Subcutaneous abdominal adipose tissue (tissue), 5 donors: ENCODE measurements around the gene UNC5B.

Source experiments
- H3K27ac ChIP-seq: one replicate; pipeline ENCODE4 v1.7.0; 2013; ENCODE audit warnings: low read depth, mild to moderate bottlenecking, inconsistent platforms, low read length, moderate library complexity
- H3K27me3 ChIP-seq, 5 donors: one replicate each; pipeline ENCODE4 v1.7.0; 2013; ENCODE audit warnings: low read length in 5 of 5, inconsistent platforms in 1 of 5; ENCODE audit not compliant: control insufficient read depth in 5 of 5, insufficient read depth in 4 of 5
- H3K36me3 ChIP-seq, 5 donors: one replicate each; pipeline ENCODE4 v1.7.0; 2013; ENCODE audit warnings: low read length in 5 of 5; ENCODE audit not compliant: control insufficient read depth in 5 of 5, insufficient read depth in 5 of 5
- H3K4me1 ChIP-seq, 5 donors: one replicate each; pipeline ENCODE4 v1.7.0; 2013; ENCODE audit warnings: low read length in 5 of 5, mild to moderate bottlenecking in 3 of 5, moderate library complexity in 1 of 5; ENCODE audit not compliant: control insufficient read depth in 5 of 5, insufficient read depth in 5 of 5
- H3K4me3 ChIP-seq, 5 donors: one replicate each; pipeline ENCODE4 v1.7.0; 2013; ENCODE audit warnings: low read length in 5 of 5, low read depth in 1 of 5
- H3K9ac ChIP-seq, 5 donors: one replicate each; pipeline ENCODE4 v1.7.0; 2013; ENCODE audit warnings: low read length in 5 of 5, mild to moderate bottlenecking in 4 of 5, moderate library complexity in 3 of 5
- H3K9me3 ChIP-seq, 5 donors: one replicate each; pipeline ENCODE4 v1.7.0; 2013; ENCODE audit warnings: low read length in 5 of 5; ENCODE audit not compliant: control insufficient read depth in 5 of 5
- donor health status: healthy.
- donor health status: healthy.
- donor health status: healthy.
- donor health status: healthy.
- donor health status: healthy.

The UNC5B gene

DNA sequence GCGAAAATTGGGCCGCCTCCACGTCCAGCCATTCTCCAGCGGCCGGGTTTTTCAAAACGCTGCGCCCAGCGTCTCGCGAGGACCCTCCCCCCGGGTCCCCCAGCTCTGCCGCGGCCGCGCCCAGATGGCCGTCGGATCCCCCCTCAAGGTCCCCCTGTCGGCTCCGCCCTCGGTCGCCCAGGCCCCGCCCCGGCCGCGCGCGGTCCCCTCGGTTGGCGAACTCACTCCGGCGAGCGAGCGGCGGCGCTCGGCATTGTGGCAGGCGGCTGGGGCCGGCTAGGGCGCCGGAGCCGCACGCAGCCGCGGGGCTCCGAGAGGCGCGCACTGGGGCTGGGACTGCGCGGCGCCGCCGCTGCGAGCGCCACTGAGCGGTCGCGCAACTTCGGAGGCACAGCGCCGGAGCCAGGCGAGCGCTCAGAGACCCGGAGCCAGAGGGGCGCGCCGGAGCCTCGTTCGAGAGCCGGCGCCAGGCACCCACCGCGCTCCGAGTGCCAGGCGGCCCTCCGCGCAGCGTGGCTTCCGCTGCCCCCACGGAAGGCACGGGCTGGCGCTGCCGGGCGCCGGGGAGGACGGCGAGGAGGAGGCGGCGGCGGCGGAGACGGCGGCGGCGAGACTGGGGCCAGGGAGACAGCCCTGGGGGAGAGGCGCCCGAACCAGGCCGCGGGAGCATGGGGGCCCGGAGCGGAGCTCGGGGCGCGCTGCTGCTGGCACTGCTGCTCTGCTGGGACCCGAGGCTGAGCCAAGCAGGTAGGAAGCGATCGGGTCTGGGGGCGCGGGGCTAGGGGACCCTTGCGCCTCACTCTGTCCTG lies at the start of gene UNC5B:
UNC5B (plus strand) TSS at position 253 of the 809 bp plus-strand sequence; CDS start at position 669, 416 bp downstream.
- no peak within 1 kb of the TSS for H3K27ac ChIP-seq
- no peaks in the 10 kb centered on the region for H3K9me3 ChIP-seq
- H3K4me3 ChIP-seq, result peak within 1 kb of the TSS; percentile 67 to 77 (median 71)
- peaks cover 8 to 39% (median 22%) of the 10 kb centered on the region in 5 donors for H3K27me3 ChIP-seq
- peak within 1 kb of the TSS in 3 of 5 donors; percentile 52 to 79 (median 66) for H3K9ac ChIP-seq
- H3K36me3 ChIP-seq, result no peaks in the 10 kb centered on the region
- H3K4me1 ChIP-seq, result peaks cover 0 to 45% (median 38%) of the 10 kb centered on the region in 5 donors

DNA sequence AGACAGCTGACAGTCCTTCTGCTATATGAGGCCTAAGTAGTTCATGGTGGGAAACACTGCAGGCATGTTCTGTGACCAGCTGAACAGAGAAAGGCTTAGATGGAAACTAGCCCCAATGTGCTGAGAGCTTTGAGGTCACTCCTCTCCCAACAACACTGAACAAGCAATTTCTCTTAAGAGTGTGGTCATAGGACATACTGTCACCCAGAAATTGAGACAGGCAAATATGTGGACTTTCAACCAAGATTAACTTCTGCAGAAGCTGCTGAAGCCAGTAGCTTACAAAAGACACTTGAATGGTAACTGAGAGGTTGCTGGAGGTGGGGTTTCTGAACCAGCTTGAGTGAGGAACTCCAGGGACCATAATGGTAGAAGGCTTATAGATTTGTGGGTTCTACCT lies 38.9 kb upstream of the UNC5B start:
- peaks cover 0 to 3% (median 0%) of the 10 kb centered on the region in 5 donors for H3K27me3 ChIP-seq
- H3K4me1 ChIP-seq, result no peaks in the 10 kb centered on the region
- no peaks in the 10 kb centered on the region for H3K36me3 ChIP-seq
- no peak overlapping the region for H3K4me3 ChIP-seq
- no peaks in the 10 kb centered on the region for H3K9me3 ChIP-seq
- no peak overlapping the region for H3K27ac ChIP-seq
- no peak overlapping the region for H3K9ac ChIP-seq

DNA sequence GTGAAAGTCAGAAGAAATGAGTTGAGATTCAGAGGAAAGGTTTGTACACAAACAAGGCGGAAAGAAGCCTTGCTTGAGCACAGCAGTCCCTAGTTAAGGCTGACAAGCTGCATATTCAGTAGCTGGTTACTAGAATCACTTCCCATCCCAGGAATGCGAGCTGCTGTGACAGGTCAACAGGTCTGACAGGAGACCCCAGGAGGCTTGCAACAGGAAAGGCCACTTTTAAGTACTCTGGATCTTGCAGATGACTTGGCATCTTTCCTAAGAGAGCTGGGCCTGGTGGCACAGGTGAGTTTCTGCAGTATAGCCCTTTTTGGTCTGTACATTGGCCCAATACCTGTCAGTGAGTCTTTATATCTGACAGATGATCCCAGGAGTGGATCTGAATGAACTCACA lies 35.7 kb upstream of the UNC5B start:
- no peaks in the 10 kb centered on the region for H3K9me3 ChIP-seq
- no peak overlapping the region for H3K27ac ChIP-seq
- no peak overlapping the region for H3K9ac ChIP-seq
- no peak overlapping the region for H3K4me3 ChIP-seq
- H3K27me3 ChIP-seq, result peaks cover 0 to 7% (median 0%) of the 10 kb centered on the region in 5 donors
- H3K4me1 ChIP-seq, result no peaks in the 10 kb centered on the region
- no peaks in the 10 kb centered on the region for H3K36me3 ChIP-seq

DNA sequence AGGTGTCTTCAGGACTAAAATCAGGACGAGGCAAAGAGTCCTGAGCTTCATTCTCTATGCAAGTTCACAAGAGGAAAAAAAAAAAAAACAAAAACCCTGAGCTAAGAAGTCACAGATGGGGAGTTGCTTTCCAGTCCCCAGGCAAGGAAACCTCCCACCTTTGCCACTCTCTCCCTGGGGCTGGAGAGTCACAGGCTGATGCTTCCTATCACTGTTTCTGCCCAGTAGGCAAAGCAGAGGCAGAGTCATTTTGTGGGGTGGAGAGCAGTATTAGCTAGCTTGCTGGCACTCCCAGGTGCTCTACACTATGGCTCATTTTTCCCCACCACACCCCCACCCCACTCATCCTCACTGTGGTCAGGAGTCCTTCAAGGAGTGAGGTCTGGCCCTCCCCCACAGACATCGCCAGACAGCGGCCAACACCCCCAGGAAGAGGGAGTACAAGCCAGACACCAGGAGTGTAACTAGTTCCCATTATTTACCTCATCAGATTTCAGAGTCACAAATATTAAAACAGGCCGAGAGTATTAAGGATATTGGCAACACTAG lies 34.6 kb upstream of the UNC5B start:
- no peaks in the 10 kb centered on the region for H3K36me3 ChIP-seq
- H3K9me3 ChIP-seq, result no peaks in the 10 kb centered on the region
- no peaks in the 10 kb centered on the region for H3K4me1 ChIP-seq
- no peak overlapping the region for H3K27ac ChIP-seq
- H3K27me3 ChIP-seq, result peaks cover 0 to 8% (median 0%) of the 10 kb centered on the region in 5 donors
- no peak overlapping the region for H3K4me3 ChIP-seq
- no peak overlapping the region for H3K9ac ChIP-seq

DNA sequence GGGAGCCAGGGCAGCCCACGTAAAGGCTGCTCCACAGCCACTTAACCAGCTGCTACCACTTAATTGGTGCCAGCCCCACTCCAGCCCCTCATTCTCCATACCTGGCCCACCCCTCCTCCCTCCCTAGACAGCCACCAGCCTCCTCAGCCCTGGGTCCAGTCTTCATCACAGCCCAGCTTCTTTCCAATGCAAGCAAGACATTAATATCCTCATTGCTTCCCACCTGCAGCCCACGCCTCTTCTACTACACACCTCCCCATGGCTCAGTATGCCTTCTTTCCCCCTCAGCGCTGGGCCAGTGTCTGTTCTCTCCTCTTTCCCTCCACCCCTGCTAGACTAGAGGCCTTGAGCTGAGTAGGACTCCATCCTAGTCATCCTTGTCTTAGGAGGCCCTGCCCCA lies 33.5 kb upstream of the UNC5B start:
- Histone ChIP-seq H3K9ac (no peak overlapping the region), H3K27ac (no peak overlapping the region), H3K27me3 (peaks cover 0 to 10% (median 4%) of the 10 kb centered on the region in 5 donors), H3K36me3 (no peaks in the 10 kb centered on the region), H3K9me3 (no peaks in the 10 kb centered on the region), H3K4me1 (no peaks in the 10 kb centered on the region), H3K4me3 (no peak overlapping the region)

DNA sequence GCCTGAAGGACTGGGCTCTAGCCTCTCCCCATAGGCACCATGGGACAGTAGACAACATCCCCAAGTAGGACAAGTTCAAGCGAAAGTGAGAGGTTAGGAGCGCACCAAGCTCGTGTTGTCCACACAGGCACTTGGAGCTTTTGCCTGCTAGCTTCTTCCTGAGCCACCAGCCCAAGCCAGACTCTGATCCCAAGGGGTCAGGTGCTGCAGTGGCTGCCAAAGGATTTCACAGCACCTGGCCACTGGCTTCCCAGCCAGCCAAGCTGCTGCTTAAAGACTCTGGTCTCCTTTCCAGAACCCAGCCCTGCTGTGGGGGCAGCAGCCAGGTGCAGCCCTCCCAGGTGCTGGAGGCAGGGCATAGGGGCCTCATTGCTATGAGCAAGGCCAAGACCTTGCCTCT lies 33.0 kb upstream of the UNC5B start:
- H3K4me3 ChIP-seq, result no peak overlapping the region
- H3K9ac ChIP-seq, result no peak overlapping the region
- H3K9me3 ChIP-seq, result no peaks in the 10 kb centered on the region
- H3K4me1 ChIP-seq, result no peaks in the 10 kb centered on the region
- no peak overlapping the region for H3K27ac ChIP-seq
- H3K27me3 ChIP-seq, result peaks cover 0 to 12% (median 7%) of the 10 kb centered on the region in 5 donors
- no peaks in the 10 kb centered on the region for H3K36me3 ChIP-seq

DNA sequence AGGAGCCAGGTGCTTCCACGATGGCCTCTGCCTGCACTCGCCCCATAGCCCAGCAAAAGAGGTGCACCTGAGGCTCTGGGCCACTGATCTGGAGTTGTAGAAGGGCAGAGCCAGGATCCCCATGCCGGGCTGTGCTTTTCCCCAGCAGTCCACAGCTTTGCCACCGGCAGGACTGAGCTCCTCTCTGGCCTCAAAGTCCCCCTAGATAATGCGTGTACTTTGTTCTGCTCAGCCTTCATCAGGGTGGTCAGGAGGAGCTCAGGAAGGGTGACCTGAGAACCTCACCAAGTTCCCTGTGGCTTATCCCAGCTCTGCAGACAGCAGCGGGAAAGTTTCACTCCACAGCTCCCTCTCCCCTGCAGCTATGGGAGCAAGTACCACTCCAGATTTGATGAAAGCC lies 27.9 kb upstream of the UNC5B start:
- no peak overlapping the region for H3K9ac ChIP-seq
- no peaks in the 10 kb centered on the region for H3K4me1 ChIP-seq
- H3K27ac ChIP-seq, result no peak overlapping the region
- H3K27me3 ChIP-seq, result peaks cover 0 to 14% (median 8%) of the 10 kb centered on the region in 5 donors
- H3K9me3 ChIP-seq, result no peaks in the 10 kb centered on the region
- no peaks in the 10 kb centered on the region for H3K36me3 ChIP-seq
- H3K4me3 ChIP-seq, result no peak overlapping the region

DNA sequence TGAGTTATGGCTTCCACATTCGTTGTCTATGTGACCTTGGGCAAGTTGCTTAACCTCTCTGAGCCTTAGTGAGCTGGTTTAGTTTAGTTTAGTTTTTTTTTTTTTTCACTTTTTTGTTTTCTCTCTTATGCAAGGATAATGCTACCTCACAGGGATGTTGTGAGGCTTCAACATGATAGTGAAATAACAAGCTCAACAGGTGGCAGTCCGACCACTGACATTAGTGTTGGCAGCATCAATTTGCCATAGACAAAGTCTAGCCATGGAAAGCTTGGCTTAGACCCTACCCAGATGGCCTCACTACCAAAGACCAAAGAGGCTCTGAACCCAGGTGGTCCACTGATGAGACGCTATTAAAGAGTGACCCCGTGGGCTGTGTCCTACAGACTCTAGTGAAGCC lies 27.2 kb upstream of the UNC5B start:
- Histone ChIP-seq H3K27me3 (peaks cover 0 to 14% (median 11%) of the 10 kb centered on the region in 5 donors), H3K9ac (no peak overlapping the region), H3K27ac (no peak overlapping the region), H3K36me3 (no peaks in the 10 kb centered on the region), H3K9me3 (no peaks in the 10 kb centered on the region), H3K4me1 (no peaks in the 10 kb centered on the region), H3K4me3 (no peak overlapping the region)

DNA sequence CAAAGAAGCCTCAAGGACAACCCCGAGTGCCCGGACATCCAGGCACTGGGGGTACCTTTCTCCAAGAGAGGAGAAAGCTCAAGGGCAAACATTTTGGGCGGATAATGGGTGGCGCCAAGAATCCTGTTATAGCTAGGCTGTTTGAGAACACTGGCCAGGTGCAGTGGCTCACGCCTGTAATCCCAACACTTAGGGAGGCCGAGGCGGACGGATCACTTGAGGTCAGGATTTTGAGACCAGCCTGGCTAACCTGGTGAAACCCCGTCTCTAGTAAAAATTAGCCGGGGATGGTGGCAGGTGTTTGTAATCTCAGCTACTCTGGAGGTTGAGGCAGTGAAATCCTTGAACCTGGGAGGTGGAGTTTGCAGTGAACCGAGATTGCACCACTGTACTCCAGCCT lies 25.2 kb upstream of the UNC5B start:
- Histone ChIP-seq H3K9ac (no peak overlapping the region), H3K4me1 (no peaks in the 10 kb centered on the region), H3K4me3 (no peak overlapping the region), H3K36me3 (no peaks in the 10 kb centered on the region), H3K27me3 (peaks cover 5 to 27% (median 14%) of the 10 kb centered on the region in 5 donors), H3K27ac (no peak overlapping the region), H3K9me3 (no peaks in the 10 kb centered on the region)

DNA sequence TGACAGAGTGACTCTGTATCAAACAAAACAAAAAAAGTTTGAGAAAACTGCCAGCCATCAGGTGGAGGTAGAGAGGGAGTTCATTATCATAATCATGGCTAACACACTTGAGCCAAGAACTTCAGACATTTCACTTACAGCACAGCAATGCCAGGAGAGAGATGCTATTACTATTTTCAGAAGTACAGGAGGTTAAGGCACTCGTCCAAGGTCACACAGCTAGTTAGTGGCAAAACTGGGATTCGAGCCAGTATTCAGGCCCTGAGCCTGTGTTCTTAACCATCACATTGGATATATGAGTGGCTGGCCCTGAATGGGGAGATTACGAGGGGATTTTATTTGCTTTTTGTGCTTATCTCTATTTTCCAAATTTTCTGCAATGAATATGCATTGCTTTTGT lies 24.8 kb upstream of the UNC5B start:
- Histone ChIP-seq H3K4me1 (no peaks in the 10 kb centered on the region), H3K4me3 (no peak overlapping the region), H3K36me3 (no peaks in the 10 kb centered on the region), H3K27me3 (peaks cover 5 to 27% (median 13%) of the 10 kb centered on the region in 5 donors), H3K9ac (no peak overlapping the region), H3K9me3 (no peaks in the 10 kb centered on the region), H3K27ac (no peak overlapping the region)
